Neural crest cell (in vitro differentiated cells): ENCODE results near the gene INSYN2A. TPM values are rescaled to one million over a fixed set of nuclear protein-coding genes. Genes with fewer than 3 reads are reported as not detected.

Source experiments
- DNase-seq: peaks from one replicate; pipeline ENCODE4 v3.0.0; 2021; ENCODE audit warnings: low read depth, mixed read lengths, low spot score
- H3K27ac Mint-ChIP-seq: one replicate; pipeline ENCODE4 v1.8.0; 2021; ENCODE audit warnings: mild to moderate bottlenecking, mixed read lengths; ENCODE audit not compliant: unreplicated experiment
- H3K27me3 Mint-ChIP-seq: 2 replicates; pipeline ENCODE4 v1.8.0; 2021; ENCODE audit warnings: low read depth, mild to moderate bottlenecking, mixed read lengths
- H3K36me3 Mint-ChIP-seq: 2 replicates; pipeline ENCODE4 v1.8.0; 2021; ENCODE audit warnings: low read depth, mild to moderate bottlenecking, mixed read lengths
- H3K4me1 Mint-ChIP-seq: 2 replicates; pipeline ENCODE4 v1.8.0; 2021; ENCODE audit warnings: mixed read lengths
- H3K4me3 Mint-ChIP-seq: one replicate; pipeline ENCODE4 v1.8.0; 2021; ENCODE audit warnings: mild to moderate bottlenecking, mixed read lengths
- H3K9me3 Mint-ChIP-seq: 2 replicates; pipeline ENCODE4 v1.8.0; 2021; ENCODE audit warnings: mixed read lengths
- CTCF ChIP-seq: fragments of 200-600 bp; sonication (generic); conservative IDR thresholded peaks from 2 replicates; pipeline ENCODE4 v1.5.0; 2021; ENCODE audit warnings: antibody characterized with exemption, mild to moderate bottlenecking
- total RNA-seq: library from RNA; stranded (reverse); gene quantifications from 2 replicates; pipeline ENCODE4 v1.2.1, GENCODE V29; 2021

Gene INSYN2A
- total RNA-seq, 1 donor from 2014 or later: 0.12 TPM

- Mint-ChIP-seq H3K36me3 (peaks cover 9% of the 10 kb centered on the region), H3K27ac (no peak overlapping the region), H3K27me3 (peaks cover 7% of the 10 kb centered on the region), H3K4me1 (no peaks in the 10 kb centered on the region), H3K4me3 (no peak overlapping the region), H3K9me3 (no peaks in the 10 kb centered on the region)
- DNase-seq: no peak
- TF ChIP-seq CTCF: no peak
Measured at GRCh38 chr10:127203067-127203466, 6.7 kb upstream of the INSYN2A start.

DNA sequence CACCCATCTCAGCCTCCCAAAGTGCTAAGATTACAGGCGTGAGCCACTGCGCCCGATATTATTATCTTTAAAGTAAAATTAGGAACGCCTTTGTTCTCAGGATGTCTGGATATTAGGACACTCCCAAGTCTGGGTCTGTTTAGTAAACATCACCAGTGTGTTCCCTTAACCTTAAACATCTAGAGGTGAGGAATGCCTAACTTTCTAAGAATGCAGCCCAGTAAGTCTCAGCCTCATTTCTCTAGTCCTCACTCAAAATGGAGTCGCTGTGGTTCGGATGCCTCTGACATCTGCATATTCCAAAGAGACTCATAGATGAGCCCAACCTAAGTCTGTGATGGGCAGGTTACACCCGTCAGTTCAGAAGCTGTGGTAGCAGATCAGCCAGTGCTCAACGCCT is 4.3 kb upstream of the INSYN2A start:
- Mint-ChIP-seq H3K4me3 (no peak overlapping the region), H3K4me1 (peaks cover 5% of the 10 kb centered on the region), H3K27ac (no peak overlapping the region), H3K36me3 (peaks cover 9% of the 10 kb centered on the region), H3K27me3 (peaks cover 23% of the 10 kb centered on the region), H3K9me3 (no peaks in the 10 kb centered on the region)
- no peak for TF ChIP-seq CTCF
- DNase-seq: no peak

- no peak for TF ChIP-seq CTCF
- no peaks in the 10 kb centered on the region for H3K9me3 Mint-ChIP-seq
- no peak overlapping the region for H3K4me3 Mint-ChIP-seq
- peaks cover 42% of the 10 kb centered on the region for H3K27me3 Mint-ChIP-seq
- H3K36me3 Mint-ChIP-seq: no peaks in the 10 kb centered on the region
- peaks cover 5% of the 10 kb centered on the region for H3K4me1 Mint-ChIP-seq
- no peak for DNase-seq
- no peak overlapping the region for H3K27ac Mint-ChIP-seq
Measured at GRCh38 chr10:127198721-127199120, 2.3 kb upstream of the INSYN2A start.

DNA sequence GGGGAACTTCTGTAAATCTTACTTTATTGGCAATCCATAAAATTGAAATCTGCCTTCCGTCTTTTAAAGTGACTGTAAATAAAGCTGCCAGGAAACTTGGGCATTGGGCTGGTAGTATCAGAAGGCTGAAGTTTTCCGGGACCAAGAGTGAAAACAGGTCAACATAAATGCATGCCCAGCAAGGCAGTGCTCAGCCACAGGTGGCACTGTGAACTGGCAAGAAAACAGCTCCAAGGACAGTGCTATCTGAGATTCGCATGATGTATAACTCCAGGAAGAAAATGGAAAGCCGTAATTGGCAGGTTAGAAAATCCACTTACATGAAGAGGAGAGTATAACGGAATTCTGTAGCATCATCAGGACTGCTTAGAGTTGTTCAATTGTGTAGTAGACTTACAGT is 1.9 kb upstream of the INSYN2A start:
- no peak for DNase-seq
- H3K27me3 Mint-ChIP-seq: peaks cover 46% of the 10 kb centered on the region
- no peaks in the 10 kb centered on the region for H3K36me3 Mint-ChIP-seq
- no peak overlapping the region for H3K27ac Mint-ChIP-seq
- TF ChIP-seq CTCF: no peak
- peak overlapping the region; percentile 11 for H3K4me3 Mint-ChIP-seq
- H3K9me3 Mint-ChIP-seq: no peaks in the 10 kb centered on the region
- H3K4me1 Mint-ChIP-seq: peaks cover 5% of the 10 kb centered on the region

DNA sequence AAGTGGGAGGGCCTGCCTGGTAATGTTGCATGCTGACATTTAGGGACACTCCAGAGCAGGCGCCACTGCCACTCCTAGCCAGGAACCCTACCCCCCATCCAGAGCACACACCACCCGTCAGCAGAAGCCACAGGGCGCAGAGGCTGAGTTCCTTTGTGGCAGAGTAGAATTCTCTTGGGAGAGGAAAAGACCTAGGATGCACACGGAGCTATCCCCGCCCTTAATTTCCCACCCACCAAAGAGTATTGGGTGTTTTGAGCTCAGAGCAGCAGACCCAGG is 702 bp upstream of the INSYN2A start:
- H3K9me3 Mint-ChIP-seq: no peaks in the 10 kb centered on the region
- peak overlapping the region; percentile 88 for H3K4me3 Mint-ChIP-seq
- peaks cover 5% of the 10 kb centered on the region for H3K4me1 Mint-ChIP-seq
- no peak for DNase-seq
- H3K36me3 Mint-ChIP-seq: no peaks in the 10 kb centered on the region
- H3K27me3 Mint-ChIP-seq: peaks cover 58% of the 10 kb centered on the region
- no peak for TF ChIP-seq CTCF
- no peak overlapping the region for H3K27ac Mint-ChIP-seq
